A549 (cell line): ENCODE data around the gene NGF. TPM values are rescaled to one million over a fixed set of nuclear protein-coding genes. Genes with fewer than 3 reads are reported as not detected.

ENCODE experiments used
- ATAC-seq, 2 experiments: fragments of 200-7000 bp in 1 of 2; fragments of >200 bp in 1 of 2; cut with Nextera tagmentation in 1 of 2; cut with Tn5 transposase in 1 of 2; 3 replicates each; pipeline versions ENCODE4 v1.8.0 to v1.9.1; 2018 to 2020; ENCODE audit warnings: mild to moderate bottlenecking in 1 of 2, moderate library complexity in 1 of 2
- CTCF ChIA-PET: fragments of 300-600 bp; sonication (Branson Sonifier 250); formaldehyde crosslinking; extraction: SDS; loops from one replicate; lab custom pipeline; 2021; ENCODE audit warnings: antibody characterized with exemption, inconsistent platforms; lab: Yijun Ruan, JAX
- POLR2A ChIA-PET: fragments of 350-600 bp; formaldehyde crosslinking; extraction: SDS; loops from one replicate; lab custom pipeline; 2021; ENCODE audit warnings: antibody characterized with exemption, inconsistent platforms; lab: Yijun Ruan, JAX
- DNase-seq, 2 experiments: peaks; one replicate each; pipeline versions ENCODE4 v3.0.0 to v3.0.0-alpha.2; 2011 to 2016; ENCODE audit warnings: low read depth in 1 of 2, low spot score in 1 of 2
- FAIRE-seq: peaks from 2 replicates; lab custom pipeline; 2011; peaks lifted over from hg19 to GRCh38; lab: Jason Lieb, UNC
- H3K27ac ChIP-seq, 2 experiments: fragments of >200 bp; sonication (Bioruptor Twin); formaldehyde crosslinking; 3 replicates each; pipeline ENCODE4 v1.5.1; 2016 to 2017
- H3K4me1 ChIP-seq: fragments of >200 bp; sonication (Bioruptor Twin); formaldehyde crosslinking; 3 replicates; pipeline ENCODE4 v1.6.1; 2016
- H3K4me2 ChIP-seq: fragments of >200 bp; sonication (Bioruptor Twin); formaldehyde crosslinking; 3 replicates; pipeline ENCODE4 v1.6.1; 2016
- H3K4me3 ChIP-seq: fragments of >200 bp; sonication (Bioruptor Twin); formaldehyde crosslinking; 3 replicates; pipeline ENCODE4 v1.5.1; 2016
- H3K9me3 ChIP-seq: fragments of >200 bp; sonication (Bioruptor Twin); formaldehyde crosslinking; 3 replicates; pipeline ENCODE4 v1.6.1; 2016
- ATOH8 ChIP-seq: fragments of 250-450 bp; sonication (Bioruptor Pico); IDR thresholded peaks from 2 replicates; pipeline ENCODE4 v1.5.0; 2020; ENCODE audit warnings: low read depth, mild to moderate bottlenecking, moderate library complexity
- CBX2 ChIP-seq: fragments of 200-600 bp; sonication (generic); IDR thresholded peaks from 2 replicates; pipeline ENCODE4 v1.6.1; 2016; ENCODE audit warnings: low read depth, mild to moderate bottlenecking, borderline replicate concordance
- CEBPB ChIP-seq, 2 experiments: fragments of >200 bp in 1 of 2; sonication (Bioruptor Twin) in 1 of 2; formaldehyde crosslinking in 1 of 2; IDR thresholded peaks; 2 replicates each; pipeline ENCODE4 v1.6.1; 2012 to 2016
- CHD2 ChIP-seq: fragments of 150-350 bp; IDR thresholded peaks from 2 replicates; pipeline ENCODE4 v1.6.1; 2014; ENCODE audit warnings: low read length; ENCODE audit not compliant: partially characterized antibody
- CTCF ChIP-seq: fragments of >200 bp; sonication (Bioruptor Twin); formaldehyde crosslinking; IDR thresholded peaks from 3 replicates; pipeline ENCODE4 v1.5.1; 2016
- E2F6 ChIP-seq: IDR thresholded peaks from 2 replicates; pipeline ENCODE4 v1.6.1; 2012; ENCODE audit warnings: low read depth, borderline replicate concordance
- EHF ChIP-seq: fragments of 250-450 bp; sonication (Bioruptor Pico); IDR thresholded peaks from 2 replicates; pipeline ENCODE4 v1.5.0; 2020; ENCODE audit warnings: mild to moderate bottlenecking
- EHMT2 ChIP-seq: fragments of 200-600 bp; sonication (generic); IDR thresholded peaks from 2 replicates; pipeline ENCODE4 v1.6.1; 2016; ENCODE audit warnings: antibody characterized with exemption, low read depth, mild to moderate bottlenecking, moderate library complexity
- ESRRA ChIP-seq: fragments of 150-350 bp; IDR thresholded peaks from 2 replicates; pipeline ENCODE4 v1.6.1; 2014; ENCODE audit warnings: mild to moderate bottlenecking, low read length, borderline replicate concordance
- HEYL ChIP-seq: fragments of 250-450 bp; sonication (Bioruptor Pico); IDR thresholded peaks from 2 replicates; pipeline ENCODE4 v1.8.0; 2021; ENCODE audit warnings: mild to moderate bottlenecking, moderate library complexity
- HOXB5 ChIP-seq: fragments of 250-450 bp; sonication (Bioruptor Pico); IDR thresholded peaks from 2 replicates; pipeline ENCODE4 v1.5.0; 2020; ENCODE audit warnings: mild to moderate bottlenecking, moderate library complexity
- JUNB ChIP-seq: fragments of >200 bp; sonication (Bioruptor Twin); formaldehyde crosslinking; IDR thresholded peaks from 2 replicates; pipeline ENCODE4 v1.6.1; 2016
- MAFK ChIP-seq: fragments of 450-650 bp; IDR thresholded peaks from 2 replicates; pipeline ENCODE4 v1.6.1; 2014; ENCODE audit not compliant: partially characterized antibody
- MAX ChIP-seq: IDR thresholded peaks from 2 replicates; pipeline ENCODE4 v1.6.1; 2012
- MAZ ChIP-seq: fragments of 150-350 bp; IDR thresholded peaks from 2 replicates; pipeline ENCODE4 v1.6.1; 2014; ENCODE audit warnings: antibody characterized with exemption, low read depth, low read length, borderline replicate concordance
- NPAS2 ChIP-seq: fragments of 250-450 bp; sonication (Bioruptor Pico); IDR thresholded peaks from 2 replicates; pipeline ENCODE4 v1.8.0; 2022; ENCODE audit warnings: mild to moderate bottlenecking, moderate library complexity, borderline replicate concordance
- NR3C1 ChIP-seq: fragments of >200 bp; sonication (Bioruptor Twin); formaldehyde crosslinking; IDR thresholded peaks from 3 replicates; pipeline ENCODE4 v1.6.1; 2017
- PBX3 ChIP-seq: IDR thresholded peaks from 2 replicates; pipeline ENCODE4 v1.6.1; 2012
- POLR2A ChIP-seq: IDR thresholded peaks from 2 replicates; pipeline ENCODE4 v1.6.1; 2012; ENCODE audit warnings: mild to moderate bottlenecking, low read length
- POLR2AphosphoS2 ChIP-seq: conservative IDR thresholded peaks from 2 replicates; pipeline ENCODE4 v1.6.1; 2012; ENCODE audit warnings: low read length, improper control_type of control experiment, inconsistent platforms
- RAD21 ChIP-seq, 2 experiments: fragments of >200 bp in 1 of 2; sonication (Bioruptor Twin) in 1 of 2; formaldehyde crosslinking in 1 of 2; IDR thresholded peaks in 1 of 2; conservative IDR thresholded peaks in 1 of 2; 2 replicates in 1 of 2; 3 replicates in 1 of 2; pipeline ENCODE4 v1.6.1; 2012 to 2018; ENCODE audit warnings: inconsistent platforms in 1 of 2
- RARB ChIP-seq: fragments of 250-450 bp; sonication (Bioruptor Pico); IDR thresholded peaks from 2 replicates; pipeline ENCODE4 v1.8.0; 2021; ENCODE audit warnings: mild to moderate bottlenecking, moderate library complexity
- SREBF2 ChIP-seq: fragments of 450-650 bp; IDR thresholded peaks from 2 replicates; pipeline ENCODE4 v1.6.1; 2014; ENCODE audit warnings: mild to moderate bottlenecking, moderate library complexity
- TFCP2L1 ChIP-seq: fragments of 250-450 bp; sonication (Bioruptor Pico); IDR thresholded peaks from 2 replicates; pipeline ENCODE4 v1.5.0; 2021; ENCODE audit warnings: mild to moderate bottlenecking
- ZSCAN20 ChIP-seq: fragments of 250-450 bp; sonication (Bioruptor Pico); IDR thresholded peaks from 2 replicates; pipeline ENCODE4 v1.8.0; 2022; ENCODE audit warnings: mild to moderate bottlenecking, moderate library complexity
- WGBS: methylation state at CpG from one replicate; pipeline ENCODE4 v1.1.6; 2017; ENCODE audit errors: missing lambda C conversion rate; 5-methylcytosine and 5-hydroxymethylcytosine counted together
- polyA plus RNA-seq, 4 experiments: library from polyadenylated mRNA; depleted of rRNA in 3 of 4; stranded (reverse); fragments of >200 nt; fragmentation: RNase III in 1 of 4; extraction: RNeasy Plus Mini Kit Qiagen cat#74134 plus additional on column Dnase treatment in 1 of 4; gene quantifications; 2 replicates in 3 of 4; 3 replicates in 1 of 4; pipeline ENCODE4 v1.2.3, GENCODE V29; 2011 to 2017

Gene NGF
- polyA plus RNA-seq, 2 of the 4 experiments (the other 2 are of a cell fraction), result 0.71 to 1.6 TPM

- Histone ChIP-seq H3K4me3 (no peak overlapping the region), H3K4me2 (no peak overlapping the region), H3K4me1 (no peaks in the 10 kb centered on the region), H3K27ac (no peak overlapping the region), H3K9me3 (no peaks in the 10 kb centered on the region)
- WGBS, result 33% methylated on average over 2 of the region's 2 CpGs
- ChIA-PET POLR2A (no interaction called here), CTCF (interaction anchor here (1.4 kb wide), 1 partner anchor 9 kb away, joined by 4 read pairs; the partner anchor contains the start of gene NGF)
- ATAC-seq (no peak), FAIRE-seq (no peak), DNase-seq (no peak)
- TF ChIP-seq JUNB (no peak), PBX3 (no peak), POLR2AphosphoS2 (no peak), NPAS2 (CRISPR knock-in tag) (no peak), HEYL (CRISPR knock-in tag) (no peak), MAFK (no peak), MAX (no peak), CEBPB (IDR thresholded peaks at IDR 0.05) (no peak), MAZ (no peak), EHF (CRISPR knock-in tag) (no peak), ZSCAN20 (CRISPR knock-in tag) (no peak), CBX2 (no peak), SREBF2 (no peak), HOXB5 (CRISPR knock-in tag) (no peak), E2F6 (no peak), NR3C1 (no peak)
Measured at GRCh38 chr1:115347282-115347681, 9.2 kb upstream of the NGF start.

GRCh38 chr1:115343200-115343737, 5.2 kb upstream of the NGF start:
- 41% methylated on average over 2 of the region's 2 CpGs for WGBS
- Histone ChIP-seq H3K4me1 (no peaks in the 10 kb centered on the region), H3K27ac (no peak overlapping the region), H3K4me2 (no peak overlapping the region), H3K4me3 (no peak overlapping the region), H3K9me3 (no peaks in the 10 kb centered on the region)
- ATAC-seq (no peak), FAIRE-seq (no peak), DNase-seq (no peak)
- TF ChIP-seq ATOH8 (CRISPR knock-in tag) (no peak), POLR2A (no peak), EHMT2 (no peak), CTCF (no peak), TFCP2L1 (CRISPR knock-in tag) (no peak), MAZ (no peak)
- POLR2A ChIA-PET, result no interaction called here
- CTCF ChIA-PET, result no interaction called here

- FAIRE-seq, result no peak
- TF ChIP-seq JUNB (no peak), RAD21 (conservative IDR thresholded peaks at IDR 0.05 in 1 of 2, IDR thresholded peaks at IDR 0.05 in 1 of 2) (no peak), ESRRA (no peak), CHD2 (no peak), ZSCAN20 (CRISPR knock-in tag) (no peak), RARB (CRISPR knock-in tag) (no peak)
- Histone ChIP-seq H3K4me1 (no peaks in the 10 kb centered on the region), H3K27ac (no peak overlapping the region), H3K4me3 (no peak overlapping the region), H3K4me2 (no peak overlapping the region), H3K9me3 (no peaks in the 10 kb centered on the region)
- POLR2A ChIA-PET, result no interaction called here
- CTCF ChIA-PET, result interaction anchor here (0.7 kb wide), 1 partner anchor 12 kb away, joined by 3 read pairs; no protein-coding TSS in a partner anchor
- WGBS, result 70% methylated on average over 2 of the region's 2 CpGs
- no peak for DNase-seq
- ATAC-seq, result no peak
Measured at GRCh38 chr1:115341948-115342347, 3.9 kb upstream of the NGF start.
